NCI-H748 treated with DMSO at 0.1 percent for 48 hours (cell line): ENCODE results near the gene NEMP2.

Experiments used
- DNase-seq: peaks from one replicate; lab custom pipeline; 2025; lab: John Stamatoyannopoulos, UW

NEMP2 gene

GRCh38 chr2:190457256-190457655 lies 77.3 kb downstream of the NEMP2 start:
- no peak for DNase-seq

DNA sequence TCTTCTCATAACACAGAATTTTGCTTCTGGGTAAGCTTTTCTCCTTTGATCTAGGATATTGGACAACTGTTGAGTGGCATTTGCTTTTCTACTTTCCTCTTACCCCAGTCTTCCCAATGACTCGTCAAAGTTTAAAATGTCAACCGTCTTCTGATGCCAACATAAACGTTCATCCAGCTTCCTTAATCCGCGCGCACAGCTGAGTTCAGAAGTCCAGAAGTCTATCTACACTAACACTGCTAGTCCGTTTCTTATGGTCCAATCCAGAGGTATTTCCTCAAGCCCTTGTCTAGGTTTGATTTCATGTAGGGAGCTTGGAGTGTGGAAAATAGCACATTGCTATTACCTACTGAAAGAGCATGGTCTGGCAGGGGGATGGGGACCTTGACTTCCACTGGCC lies 77.7 kb downstream of the NEMP2 start:
- DNase-seq = no peak

DNA sequence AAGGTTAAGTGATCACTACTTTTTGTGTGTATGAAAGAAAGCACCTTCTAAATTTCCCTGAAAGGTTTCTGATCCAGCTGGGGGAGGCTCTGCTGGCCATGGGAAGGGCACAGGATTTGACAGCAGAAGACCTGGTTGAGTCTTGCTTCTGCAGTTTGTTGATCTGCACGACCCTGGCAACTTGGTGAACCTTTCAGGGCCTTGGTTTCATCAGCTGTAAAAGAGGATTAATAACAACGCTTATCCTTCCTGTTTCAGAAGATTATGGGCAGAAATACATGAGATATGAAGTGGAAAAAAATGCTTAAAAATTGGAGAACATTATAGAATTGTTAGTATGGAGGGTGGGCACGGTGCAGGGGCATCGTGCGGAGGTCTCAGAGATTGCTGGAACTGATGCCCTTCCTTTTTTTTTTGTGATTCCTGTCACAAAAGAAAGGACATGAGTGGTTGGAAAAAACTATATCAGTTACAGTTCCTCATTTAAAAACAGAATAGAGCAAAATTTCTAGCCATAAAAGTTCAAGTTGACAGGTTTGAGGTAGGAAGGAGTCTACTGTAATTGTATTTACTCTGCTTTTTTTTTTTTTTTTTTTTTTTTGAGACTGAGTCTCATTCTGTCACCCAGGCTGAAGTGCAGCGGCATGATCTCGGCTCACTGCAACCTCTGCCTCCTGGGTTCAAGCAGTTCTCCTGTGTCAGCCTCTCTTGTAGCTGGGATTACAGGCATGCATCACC lies 79.0 kb downstream of the NEMP2 start:
- DNase-seq = no peak

DNA sequence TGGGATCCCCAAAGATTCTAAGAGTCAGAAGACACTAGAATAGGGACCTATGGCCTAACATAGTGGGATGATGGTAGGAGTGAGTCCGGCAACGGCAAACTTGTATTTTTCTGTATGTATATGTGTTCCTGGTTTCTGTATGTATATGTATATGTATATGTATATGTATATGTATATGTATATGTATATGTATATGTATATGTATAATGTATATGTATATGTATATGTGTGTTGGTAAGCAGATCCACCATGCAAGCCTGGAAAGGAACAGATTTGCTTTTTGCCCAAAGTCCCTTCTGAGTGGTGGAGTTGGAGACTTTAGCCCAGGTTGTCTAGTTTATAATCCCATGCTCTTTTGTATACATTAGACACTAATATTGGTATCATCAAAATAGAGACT lies 79.7 kb downstream of the NEMP2 start:
- no peak for DNase-seq
